Subcutaneous adipose tissue (tissue), 4 donors: ENCODE results near the gene TRIM26. TPM values are rescaled to one million over a fixed set of nuclear protein-coding genes. Genes with fewer than 3 reads are reported as not detected.

Experiments
- total RNA-seq, 4 donors: library from RNA; depleted of rRNA; stranded (reverse); fragments of >200 nt; gene quantifications; one replicate each; pipeline ENCODE4 v1.1.0, GENCODE V29; 2016
- TF ChIP-seq, protein P1 (sequence below): fragments of 450-650 bp; IDR thresholded peaks from one replicate; pipeline ENCODE4 v1.5.1; 2016; ENCODE audit warnings: low read depth, mild to moderate bottlenecking, control low read depth, antibody characterized with exemption, moderate library complexity

TRIM26 gene
- total RNA-seq, 4 donors from 2014 or later, result 24.3 to 32.6 (median 28.5) TPM

DNA sequence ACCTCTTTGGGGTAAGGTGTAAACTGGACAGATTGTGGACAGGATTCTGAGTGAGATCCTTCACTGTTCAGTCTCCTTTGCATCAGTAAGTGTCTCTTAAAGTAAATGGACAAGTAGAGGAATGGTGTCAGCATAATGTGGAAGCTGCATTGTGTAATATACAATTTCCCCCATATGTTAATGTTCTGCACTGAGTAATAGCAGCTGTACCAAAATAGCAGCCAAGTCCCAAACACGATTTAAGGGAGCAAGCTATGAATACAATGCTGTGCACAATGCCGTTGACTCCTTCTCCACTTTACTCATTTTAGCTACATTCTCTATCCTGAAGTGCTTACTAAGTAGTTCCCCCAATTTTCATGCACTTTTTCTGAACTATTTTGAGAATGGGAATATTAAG is 21.1 kb upstream of the TRIM26 start:
- TF ChIP-seq, protein P1, sequence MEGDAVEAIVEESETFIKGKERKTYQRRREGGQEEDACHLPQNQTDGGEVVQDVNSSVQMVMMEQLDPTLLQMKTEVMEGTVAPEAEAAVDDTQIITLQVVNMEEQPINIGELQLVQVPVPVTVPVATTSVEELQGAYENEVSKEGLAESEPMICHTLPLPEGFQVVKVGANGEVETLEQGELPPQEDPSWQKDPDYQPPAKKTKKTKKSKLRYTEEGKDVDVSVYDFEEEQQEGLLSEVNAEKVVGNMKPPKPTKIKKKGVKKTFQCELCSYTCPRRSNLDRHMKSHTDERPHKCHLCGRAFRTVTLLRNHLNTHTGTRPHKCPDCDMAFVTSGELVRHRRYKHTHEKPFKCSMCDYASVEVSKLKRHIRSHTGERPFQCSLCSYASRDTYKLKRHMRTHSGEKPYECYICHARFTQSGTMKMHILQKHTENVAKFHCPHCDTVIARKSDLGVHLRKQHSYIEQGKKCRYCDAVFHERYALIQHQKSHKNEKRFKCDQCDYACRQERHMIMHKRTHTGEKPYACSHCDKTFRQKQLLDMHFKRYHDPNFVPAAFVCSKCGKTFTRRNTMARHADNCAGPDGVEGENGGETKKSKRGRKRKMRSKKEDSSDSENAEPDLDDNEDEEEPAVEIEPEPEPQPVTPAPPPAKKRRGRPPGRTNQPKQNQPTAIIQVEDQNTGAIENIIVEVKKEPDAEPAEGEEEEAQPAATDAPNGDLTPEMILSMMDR, result no peak

DNA sequence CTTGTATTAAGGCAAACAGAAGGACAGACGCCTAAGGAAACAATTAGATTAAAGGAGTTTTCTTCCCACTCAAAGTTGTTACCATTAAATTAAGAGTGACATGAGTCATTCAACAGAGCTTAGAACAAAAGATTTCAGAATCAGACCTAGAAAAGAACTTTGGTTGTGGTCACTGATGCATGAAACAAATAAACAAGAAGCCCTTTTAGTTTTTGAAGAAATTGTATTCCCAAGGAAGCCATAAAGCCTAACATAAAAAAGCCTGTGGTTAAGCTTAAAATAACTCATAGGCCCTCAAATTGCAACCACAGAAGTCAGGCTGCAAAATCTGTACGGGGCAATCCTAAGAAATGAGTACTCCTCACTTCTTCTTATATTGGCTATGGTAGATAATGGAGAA is 17.9 kb upstream of the TRIM26 start:
- TF ChIP-seq, protein P1, result no peak

DNA sequence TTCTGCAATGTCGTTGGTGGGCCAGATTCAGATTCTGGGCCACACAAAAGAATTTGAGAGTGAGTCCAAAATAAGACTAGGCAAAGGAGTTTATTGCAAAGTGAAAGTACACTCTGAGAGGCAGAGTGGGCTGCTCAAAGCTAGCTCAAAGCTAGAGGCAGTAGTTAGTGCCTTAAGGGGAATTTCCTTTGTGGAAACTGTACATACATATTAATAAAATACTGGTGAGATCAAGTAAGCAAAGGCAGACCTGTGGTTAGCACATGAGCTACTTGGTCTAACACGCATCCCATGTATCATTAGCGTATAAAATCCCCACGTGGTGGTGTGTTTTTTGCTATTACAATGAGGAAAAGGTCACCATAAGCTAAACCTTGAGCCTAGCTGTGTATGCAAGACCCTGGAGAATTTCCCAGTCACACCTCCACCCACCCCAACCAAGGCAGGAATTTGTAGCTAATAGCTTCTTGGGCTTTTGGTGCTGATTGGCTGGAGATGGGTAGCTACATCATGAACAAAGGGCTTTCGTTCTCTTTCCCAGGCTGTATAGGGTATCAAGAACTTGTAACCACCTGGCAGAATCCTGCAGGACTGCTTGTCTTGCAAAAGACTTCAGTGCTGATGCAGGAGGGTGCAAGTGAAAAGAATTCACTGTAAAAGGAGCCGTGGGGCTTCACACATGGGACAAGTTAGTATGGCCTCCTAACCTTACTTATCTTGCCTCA is 14.7 kb upstream of the TRIM26 start:
- TF ChIP-seq, protein P1, result no peak

DNA sequence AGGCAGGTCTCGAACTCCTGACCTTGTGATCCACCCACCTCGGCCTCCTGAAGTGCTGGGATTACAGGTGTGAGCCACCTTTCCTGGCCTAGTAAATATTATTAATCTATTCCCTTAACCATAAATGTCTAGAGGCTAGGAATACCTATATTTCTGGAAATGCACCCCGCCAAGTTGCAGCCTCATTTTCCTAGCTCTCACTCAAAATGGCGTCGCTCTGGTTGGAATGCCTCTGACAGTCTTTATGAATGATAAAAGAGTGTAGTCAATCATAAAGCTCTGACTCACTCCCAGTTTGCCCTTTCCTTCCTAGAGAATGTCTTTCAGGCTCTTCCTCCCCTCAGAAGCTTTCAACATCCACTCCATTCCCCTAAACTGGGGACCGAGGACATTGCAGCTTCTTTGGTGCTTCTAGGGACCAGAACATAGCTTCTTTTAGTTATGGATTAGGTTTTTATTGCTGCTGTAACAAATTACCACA is 14.1 kb upstream of the TRIM26 start:
- TF ChIP-seq, protein P1, result no peak

DNA sequence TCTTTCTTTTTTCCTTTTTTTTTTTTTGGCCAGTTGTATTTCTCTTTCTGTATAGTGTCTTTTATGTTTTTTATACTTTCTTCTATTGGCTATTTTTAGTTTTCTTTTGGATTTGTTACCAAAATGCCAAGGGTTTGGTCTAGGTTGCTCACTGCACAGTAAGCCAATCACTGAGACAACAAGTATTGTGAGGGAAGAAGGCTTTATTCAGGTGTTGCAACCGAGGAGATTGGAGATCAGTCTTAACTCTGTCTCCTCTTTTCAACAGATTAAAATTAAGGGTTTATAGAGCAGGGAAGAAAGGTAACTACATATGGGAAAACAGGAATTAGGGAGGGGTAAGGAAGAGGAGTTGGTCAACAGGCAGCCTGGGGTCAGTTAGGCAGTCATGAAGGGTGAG is 10.1 kb upstream of the TRIM26 start:
- TF ChIP-seq, protein P1, result no peak

DNA sequence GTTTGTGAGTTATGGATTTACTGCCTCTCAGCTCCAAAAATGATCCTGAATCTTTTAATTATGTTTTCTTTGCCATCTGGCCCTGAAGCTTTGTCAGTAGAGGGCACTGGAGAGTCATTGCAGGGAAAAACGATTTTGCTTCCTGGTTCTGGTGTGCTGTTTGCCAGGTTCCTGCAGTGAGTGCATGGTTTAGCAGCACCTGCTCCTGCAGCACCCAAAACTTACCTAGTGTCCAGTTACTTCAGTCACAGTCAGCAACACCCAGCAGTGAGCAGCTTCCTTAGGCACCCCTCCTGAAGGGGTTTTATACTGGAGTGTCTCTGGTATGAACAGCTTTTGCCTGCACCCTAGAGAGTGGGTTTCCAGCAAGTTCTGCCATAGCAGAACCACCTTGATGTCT is 6.0 kb upstream of the TRIM26 start:
- TF ChIP-seq, protein P1, result no peak

DNA sequence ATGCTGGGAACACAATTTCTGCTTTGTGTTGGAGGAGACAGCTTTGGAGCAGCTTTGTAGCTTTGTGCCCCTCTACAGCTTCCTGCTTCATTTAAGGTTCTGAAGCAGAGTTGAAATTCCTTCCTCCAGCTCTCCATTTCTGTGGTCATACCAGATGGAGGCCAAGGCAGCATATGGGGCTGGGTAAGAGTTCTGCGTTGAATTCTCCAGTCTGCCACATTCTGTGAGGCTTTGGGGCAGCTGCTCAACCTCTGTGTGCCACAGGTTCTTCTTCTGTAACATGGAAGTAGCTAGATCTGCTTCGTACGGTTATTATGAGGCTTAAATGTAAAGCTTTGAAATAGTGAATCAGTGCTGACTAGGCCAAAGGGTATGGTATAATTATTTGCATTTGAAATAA is 2.9 kb upstream of the TRIM26 start:
- TF ChIP-seq, protein P1, result no peak
